HCT116 (cell line): Measurements from ENCODE around the gene CYB5RL. TPM values are rescaled to one million over a fixed set of nuclear protein-coding genes. Genes with fewer than 3 reads are reported as not detected.
A peak's percentile ranks its signal among the peaks of the same experiment; 100 is the strongest.

ENCODE experiments used
- ATAC-seq: fragments of 200-7000 bp; cut with Tn5 transposase; 2 replicates; pipeline ENCODE4 v1.9.1; 2020; ENCODE audit warnings: mild to moderate bottlenecking, moderate library complexity
- BruUV-seq: library from RNA; stranded (reverse); fragments of 400-500 nt; replicated peaks from 2 replicates; lab custom pipeline; 2021; lab: Mats Ljungman, UMichigan
- CTCF ChIA-PET: fragments of 300-600 bp; sonication (Branson Sonifier 250); formaldehyde crosslinking; loops from one replicate; lab custom pipeline; 2021; ENCODE audit warnings: antibody characterized with exemption; lab: Charles Lee
- POLR2A ChIA-PET: fragments of 300-600, 350-600 bp; sonication (Branson Sonifier 250); formaldehyde crosslinking; loops from one replicate; lab custom pipeline; 2021; ENCODE audit warnings: antibody characterized with exemption; lab: Charles Lee
- RAD21 ChIA-PET, 2 experiments: fragments of 300-600 bp; sonication (Branson Sonifier 250); formaldehyde crosslinking; loops; one replicate each; lab custom pipeline; 2023; ENCODE audit warnings: low total read pairs in 2 of 2; ENCODE audit not compliant: uncharacterized antibody in 2 of 2, unreplicated experiment in 2 of 2, low non-redundant PET in 1 of 2; lab: Charles Lee
- DNase-seq: peaks from one replicate; pipeline ENCODE4 v3.0.0-alpha.2; 2010; ENCODE audit warnings: low read depth, low spot score
- H2AFZ ChIP-seq: fragments of 200-600 bp; shearing (Covaris generic), sonication (generic); 2 replicates; pipeline ENCODE4 v1.6.1; 2017; ENCODE audit warnings: low read depth, mixed run types, mixed read lengths, antibody characterized with exemption, low read length; ENCODE audit not compliant: poor library complexity, severe bottlenecking
- H3K27ac ChIP-seq: 2 replicates; pipeline ENCODE4 v1.5.1; 2012; ENCODE audit warnings: low read depth, low read length
- H3K27me3 ChIP-seq: fragments of 200-600 bp; sonication (generic); 2 replicates; pipeline ENCODE4 v1.6.1; 2016; ENCODE audit warnings: mixed run types, low read length, mixed read lengths; ENCODE audit not compliant: insufficient read depth
- H3K36me3 ChIP-seq, 2 experiments: fragments of 200-500 bp in 1 of 2; fragments of 200-600 bp in 1 of 2; sonication (Bioruptor generic) in 1 of 2; sonication (generic) in 1 of 2; 2 replicates each; pipeline versions ENCODE4 v1.5.1 to v1.6.1; 2014 to 2016; ENCODE audit warnings: low read length in 2 of 2, inconsistent platforms in 1 of 2, mixed read lengths in 1 of 2, mixed run types in 1 of 2; ENCODE audit not compliant: insufficient read depth in 2 of 2, control insufficient read depth in 1 of 2
- H3K4me1 ChIP-seq, 2 experiments: fragments of 200-600 bp in 1 of 2; sonication (generic) in 1 of 2; 2 replicates each; pipeline versions ENCODE4 v1.5.1 to v1.6.1; 2012 to 2017; ENCODE audit warnings: low read length in 2 of 2, inconsistent platforms in 1 of 2, mild to moderate bottlenecking in 1 of 2, mixed read lengths in 1 of 2, mixed run types in 1 of 2, moderate library complexity in 1 of 2; ENCODE audit not compliant: insufficient read depth in 2 of 2, control insufficient read depth in 1 of 2
- H3K4me2 ChIP-seq: fragments of 200-600 bp; sonication (generic); 2 replicates; pipeline ENCODE4 v1.6.1; 2017; ENCODE audit warnings: mixed run types, low read length, mixed read lengths
- H3K4me3 ChIP-seq, 2 experiments: fragments of 200-600 bp in 1 of 2; sonication (generic) in 1 of 2; replicated peaks in 1 of 2; 2 replicates each; pipeline ENCODE4 v1.5.1; 2011 to 2016; ENCODE audit warnings: low read length in 2 of 2, control low read depth in 1 of 2, low read depth in 1 of 2, mild to moderate bottlenecking in 1 of 2, mixed read lengths in 1 of 2, mixed run types in 1 of 2
- H3K79me2 ChIP-seq: fragments of 200-600 bp; sonication (generic); 2 replicates; pipeline ENCODE4 v1.6.1; 2017; ENCODE audit warnings: mild to moderate bottlenecking, mixed run types, low read length, moderate library complexity, mixed read lengths; ENCODE audit not compliant: insufficient read depth
- H3K9ac ChIP-seq: fragments of 200-600 bp; sonication (generic); 2 replicates; pipeline ENCODE4 v1.6.1; 2016; ENCODE audit warnings: low read length, mixed read lengths
- H3K9me2 ChIP-seq: fragments of 200-600 bp; sonication (generic), shearing (Covaris generic); 2 replicates; pipeline ENCODE4 v1.6.1; 2017; ENCODE audit warnings: mixed run types, mild to moderate bottlenecking, moderate library complexity; ENCODE audit not compliant: insufficient read depth
- H3K9me3 ChIP-seq, 2 experiments: fragments of 200-500 bp in 1 of 2; fragments of 200-600 bp in 1 of 2; sonication (Bioruptor generic) in 1 of 2; sonication (generic) in 1 of 2; 2 replicates each; pipeline ENCODE4 v1.6.1; 2014 to 2017; ENCODE audit warnings: low read length in 2 of 2, mixed read lengths in 2 of 2, inconsistent platforms in 1 of 2, low read depth in 1 of 2, mild to moderate bottlenecking in 1 of 2, mixed run types in 1 of 2, moderate library complexity in 1 of 2; ENCODE audit not compliant: control insufficient read depth in 1 of 2, insufficient read depth in 1 of 2
- H4K20me1 ChIP-seq: fragments of 200-600 bp; sonication (generic), shearing (Covaris generic); 2 replicates; pipeline ENCODE4 v1.6.1; 2017; ENCODE audit warnings: mixed run types, mild to moderate bottlenecking, moderate library complexity; ENCODE audit not compliant: insufficient read depth
- CEBPB ChIP-seq: IDR thresholded peaks from 2 replicates; pipeline ENCODE4 v1.6.1; 2012; ENCODE audit warnings: low read depth
- EGR1 ChIP-seq: IDR thresholded peaks from 2 replicates; pipeline ENCODE4 v1.6.1; 2012; ENCODE audit warnings: low read depth
- ELF1 ChIP-seq: IDR thresholded peaks from 2 replicates; pipeline ENCODE4 v1.6.1; 2012; ENCODE audit warnings: low read depth, borderline replicate concordance
- TCF7L2 ChIP-seq: IDR thresholded peaks from 2 replicates; pipeline ENCODE4 v1.7.0; 2011; ENCODE audit warnings: borderline replicate concordance, inconsistent platforms; ENCODE audit not compliant: insufficient read depth, insufficient read length; ENCODE audit errors: extremely low read depth
- YY1 ChIP-seq: IDR thresholded peaks from 2 replicates; pipeline ENCODE4 v1.6.1; 2011; ENCODE audit warnings: low read length, low read depth, moderate library complexity, mild to moderate bottlenecking; ENCODE audit not compliant: insufficient replicate concordance; ENCODE audit errors: extremely low read depth
- ZNF274 ChIP-seq: fragments of 200-500 bp; sonication (Bioruptor generic); IDR thresholded peaks from 2 replicates; pipeline ENCODE4 v1.6.1; 2014; ENCODE audit warnings: mild to moderate bottlenecking, low read depth, low read length, inconsistent platforms
- intact Hi-C: fragments of 100-400 bp; cut with micrococcal nuclease; formaldehyde crosslinking; loops from 2 replicates; pipeline ENCODE4 v1.10.0; 2022
- total RNA-seq: library from RNA; stranded (reverse); gene quantifications from one replicate; pipeline ENCODE4 v1.2.1, GENCODE V29; 2021; ENCODE audit not compliant: unreplicated experiment

CYB5RL gene
- total RNA-seq, 1 experiment from 2014 or later = 11.7 TPM

DNA sequence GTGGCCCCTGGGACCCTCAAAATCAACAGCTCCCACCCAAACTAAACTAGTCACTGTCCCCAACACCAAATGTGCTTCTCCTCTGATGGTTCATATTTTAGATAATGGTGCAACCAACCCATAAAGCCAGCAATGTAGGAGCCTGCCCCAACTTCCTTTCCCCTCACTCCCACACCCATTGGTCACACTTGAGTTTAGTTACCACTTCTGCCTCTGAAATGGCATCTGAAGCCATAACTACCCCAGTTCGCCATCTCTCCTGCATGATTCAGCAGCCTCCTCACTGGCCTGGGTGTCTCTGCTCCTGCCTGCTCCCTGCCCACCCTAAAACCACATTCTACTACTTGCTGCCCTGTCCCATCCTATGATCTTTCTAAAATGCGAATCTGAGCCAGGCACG is 43.6 kb downstream of the CYB5RL start:
- H3K79me2 ChIP-seq = no peaks in the 10 kb centered on the region
- H3K4me3 ChIP-seq = no peak overlapping the region
- no peaks in the 10 kb centered on the region for H3K36me3 ChIP-seq
- H3K27ac ChIP-seq = no peak overlapping the region
- DNase-seq (no peak), ATAC-seq (no peak)
- BruUV-seq = no TSS peak
- CTCF ChIA-PET = no interaction called here
- H3K9me3 ChIP-seq = no peaks in the 10 kb centered on the region
- TF ChIP-seq YY1 = no peak
- no peak for TF ChIP-seq TCF7L2
- no peak for TF ChIP-seq ZNF274
- TF ChIP-seq EGR1 = no peak
- no peak overlapping the region for H3K9ac ChIP-seq
- intact Hi-C loops = no loop called here
- RAD21 ChIA-PET = no interaction called here
- H2AFZ ChIP-seq = no peak overlapping the region
- H3K4me1 ChIP-seq = peaks cover 16 to 31% of the 10 kb centered on the region in 2 experiments
- POLR2A ChIA-PET = no interaction called here
- H4K20me1 ChIP-seq = no peaks in the 10 kb centered on the region
- H3K4me2 ChIP-seq = no peak overlapping the region
- no peaks in the 10 kb centered on the region for H3K9me2 ChIP-seq
- H3K27me3 ChIP-seq = no peaks in the 10 kb centered on the region

DNA sequence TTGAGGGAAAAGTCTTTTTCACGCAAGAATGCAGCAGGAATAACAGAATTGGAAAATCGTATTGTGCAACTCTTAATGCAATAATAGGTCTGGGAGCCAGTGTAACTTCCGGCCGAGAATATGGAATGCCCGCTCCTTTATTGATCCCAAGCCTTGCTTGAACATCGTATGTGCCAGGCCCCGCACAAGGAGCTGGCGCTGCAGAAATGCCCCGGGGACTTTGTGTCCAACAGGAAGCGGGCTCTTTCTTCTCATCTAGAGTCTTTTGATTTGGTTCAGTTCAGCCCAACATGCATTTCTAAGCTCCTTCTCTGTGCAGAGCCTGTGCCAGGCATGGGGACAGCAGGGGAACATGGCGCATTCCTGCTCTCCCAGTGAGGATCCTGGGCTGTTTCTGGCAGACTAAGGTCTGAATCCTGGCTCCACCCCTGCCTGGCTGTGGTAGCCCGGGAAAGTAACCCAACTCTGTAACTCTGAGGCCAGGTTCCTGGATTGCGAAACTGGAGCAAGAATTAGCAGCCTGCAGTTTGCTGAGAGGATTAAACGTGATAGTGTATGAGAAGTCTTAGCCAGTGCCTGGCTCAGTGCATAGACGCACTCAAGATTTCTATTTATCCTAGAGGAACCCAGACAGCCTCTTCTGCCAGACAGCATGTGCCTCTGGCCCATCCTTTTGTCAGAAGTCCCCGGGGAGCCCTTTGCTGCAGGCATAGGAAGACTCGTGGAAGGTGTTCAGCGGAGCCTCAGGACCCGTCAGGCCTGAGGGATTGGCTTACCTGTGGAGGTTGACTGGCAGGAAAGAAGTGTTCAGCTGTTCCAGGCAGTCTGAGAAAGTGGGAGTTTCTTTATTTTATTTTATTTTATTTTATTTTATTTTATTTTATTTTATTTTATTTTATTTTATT is 46.0 kb downstream of the CYB5RL start:
- no TSS peak for BruUV-seq
- Histone ChIP-seq H3K4me2 (no peak overlapping the region), H3K9me2 (no peaks in the 10 kb centered on the region), H3K4me3 (no peak overlapping the region), H3K36me3 (no peaks in the 10 kb centered on the region), H3K9ac (no peak overlapping the region), H4K20me1 (no peaks in the 10 kb centered on the region), H3K9me3 (no peaks in the 10 kb centered on the region), H3K4me1 (peaks cover 16 to 23% of the 10 kb centered on the region in 2 experiments), H2AFZ (no peak overlapping the region), H3K27me3 (no peaks in the 10 kb centered on the region), H3K79me2 (no peaks in the 10 kb centered on the region), H3K27ac (no peak overlapping the region)
- no peak for TF ChIP-seq ZNF274
- peak; percentile 98 for TF ChIP-seq CEBPB
- TF ChIP-seq ELF1 = no peak
- intact Hi-C loops = no loop called here
- DNase-seq (no peak), ATAC-seq (0 out of 2 replicates have a peak, but pooled peaks have one; percentile 5)
- ChIA-PET CTCF (no interaction called here), RAD21 (no interaction called here), POLR2A (no interaction called here)
